ENCODE data around the gene OR9G4. TPM values are rescaled to one million over a fixed set of nuclear protein-coding genes. Genes with fewer than 3 reads are reported as not detected.

The OR9G4 gene
- not detected in 2 replicates for total RNA-seq

GRCh38 chr11:56748597-56748996, at the start of gene OR9G4:
TSS of gene OR9G4 (minus strand) at chr11:56748697. CDS start at chr11:56743766, 4,931 bp downstream.

GRCh38 chr11:56698795-56699194, 49.7 kb downstream of the OR9G4 start, which contains the start of gene OR9G1:
TSS of gene OR9G1 (plus strand) at chr11:56699095. CDS start at chr11:56700388, 1,293 bp downstream.

Other genes starting within 250 kb of the OR9G4 start
- not detected in 2 replicates for gene OR5M11, start 205.4 kb downstream of the OR9G4 start, total RNA-seq
- gene OR5M10, start 171.0 kb downstream of the OR9G4 start, total RNA-seq: not detected in 2 replicates
- not detected in 2 replicates for gene OR5M1, start 133.8 kb downstream of the OR9G4 start, total RNA-seq
- gene OR5AP2, start 106.3 kb downstream of the OR9G4 start, total RNA-seq: not detected in 2 replicates
- not detected in 2 replicates for gene OR5AR1, start 85.0 kb downstream of the OR9G4 start, total RNA-seq
- gene OR9G1, start 49.6 kb downstream of the OR9G4 start, total RNA-seq: not detected in 2 replicates
- gene OR5AK2, start 240.2 kb upstream of the OR9G4 start, total RNA-seq: not detected in 2 replicates

Data from epithelial cell of alveolus of lung (primary cell).